Measurements from ENCODE around the gene PIGR. TPM values are rescaled to one million over a fixed set of nuclear protein-coding genes. Genes with fewer than 3 reads are reported as not detected.

The PIGR gene
- total and polyA plus RNA-seq, 3 experiments from 2014 or later, result 0.04 to 0.33 TPM; not detected in 1

DNA sequence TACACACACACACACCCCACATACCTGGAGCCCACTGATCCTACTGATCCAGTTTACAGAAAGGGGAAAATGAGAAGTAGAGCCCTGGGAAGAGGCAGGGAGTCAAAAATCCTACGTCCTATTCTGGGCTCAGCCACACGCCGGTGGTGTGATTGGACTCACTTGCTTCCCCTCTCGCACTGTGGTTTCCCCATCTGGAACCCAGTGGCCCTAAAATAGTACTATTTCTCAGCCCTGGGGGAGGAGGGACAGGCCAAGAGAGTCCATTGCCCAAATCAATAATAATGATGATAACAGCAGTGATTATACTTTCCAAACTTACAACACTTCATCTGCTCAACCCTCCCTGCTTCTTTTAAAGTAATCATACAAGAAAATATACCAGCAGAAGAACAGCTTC is 2.9 kb upstream of the PIGR start:
- no peak overlapping the region for H3K4me3 Mint-ChIP-seq
- peaks cover 4 to 5% of the 10 kb centered on the region in 2 donors for H3K27me3 Mint-ChIP-seq
- H3K27ac Mint-ChIP-seq, result peak overlapping the region in 2 of 8 donors; percentile 21 to 81
- peaks cover 8 to 18% (median 16%) of the 10 kb centered on the region in 3 donors for H3K4me1 Mint-ChIP-seq
- Histone ChIP-seq H3K4me1 (ENCODE audit: insufficient read depth, low read length) (peaks cover 4% of the 10 kb centered on the region), H3K27me3 (ENCODE audit: insufficient read depth, low read length, poor library complexity, severe bottlenecking) (no peaks in the 10 kb centered on the region), H3K36me3 (ENCODE audit: insufficient read depth, low read length) (no peaks in the 10 kb centered on the region), H3K4me3 (ENCODE audit: low read length) (no peak overlapping the region), H3K27ac (ENCODE audit: low read depth, low read length) (no peak overlapping the region), H3K9me3 (ENCODE audit: low read length) (no peaks in the 10 kb centered on the region)
- POLR2A ChIA-PET, result no interaction called here
- no peak for DNase-seq
- H3K36me3 Mint-ChIP-seq, result peaks cover 0 to 1% (median 0%) of the 10 kb centered on the region in 3 donors
- CTCF ChIA-PET, result no interaction called here
- H3K9me3 Mint-ChIP-seq, result peaks cover 0 to 2% (median 0%) of the 10 kb centered on the region in 5 donors

GRCh38 chr1:206947255-206947654 is 989 bp upstream of the PIGR start:
- no peaks in the 10 kb centered on the region for H3K27me3 ChIP-seq (ENCODE audit: insufficient read depth, low read length, poor library complexity, severe bottlenecking)
- Mint-ChIP-seq H3K36me3 (peaks cover 0 to 1% (median 0%) of the 10 kb centered on the region in 3 donors), H3K27me3 (peaks cover 5 to 8% of the 10 kb centered on the region in 2 donors), H3K4me1 (peaks cover 8 to 21% (median 18%) of the 10 kb centered on the region in 3 donors), H3K27ac (peak overlapping the region in 3 of 8 donors; percentile 6 to 36 (median 18)), H3K9me3 (peaks cover 0 to 2% (median 0%) of the 10 kb centered on the region in 5 donors), H3K4me3 (no peak overlapping the region)
- peaks cover 4% of the 10 kb centered on the region for H3K4me1 ChIP-seq (ENCODE audit: insufficient read depth, low read length)
- no peaks in the 10 kb centered on the region for H3K9me3 ChIP-seq (ENCODE audit: low read length)
- DNase-seq, result no peak
- H3K27ac ChIP-seq (ENCODE audit: low read depth, low read length), result no peak overlapping the region
- ChIA-PET POLR2A (no interaction called here), CTCF (interaction anchor here (1.0 kb wide), 2 partner anchors 26 to 36 kb away, joined by 3 read pairs; no protein-coding TSS in a partner anchor)
- H3K4me3 ChIP-seq (ENCODE audit: low read length), result no peak overlapping the region
- H3K36me3 ChIP-seq (ENCODE audit: insufficient read depth, low read length), result no peaks in the 10 kb centered on the region

DNA sequence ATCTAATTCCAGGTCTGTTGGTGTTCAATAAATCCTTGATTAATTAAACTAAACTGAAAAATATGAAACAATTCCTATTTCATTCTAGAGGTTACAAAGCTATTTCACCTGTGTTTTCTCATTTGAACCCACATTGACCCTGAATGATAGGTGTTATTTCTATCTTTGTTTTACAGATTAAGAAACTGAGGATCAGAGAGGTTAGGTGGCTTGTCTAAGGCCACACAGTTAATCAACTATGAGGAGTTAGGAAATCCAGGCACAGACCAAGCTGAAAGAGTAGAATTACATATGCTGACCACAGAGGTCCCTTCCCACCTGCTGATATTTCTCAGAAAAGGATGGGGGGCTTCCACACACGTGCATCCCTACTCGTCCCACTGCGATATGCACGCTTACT is 487 bp downstream of the PIGR start:
- H3K27me3 ChIP-seq (ENCODE audit: insufficient read depth, low read length, poor library complexity, severe bottlenecking), result no peaks in the 10 kb centered on the region
- H3K4me1 Mint-ChIP-seq, result peaks cover 8 to 21% (median 18%) of the 10 kb centered on the region in 3 donors
- no peak overlapping the region for H3K4me3 ChIP-seq (ENCODE audit: low read length)
- H3K4me3 Mint-ChIP-seq, result no peak overlapping the region
- H3K27ac ChIP-seq (ENCODE audit: low read depth, low read length), result no peak overlapping the region
- DNase-seq, result no peak
- ChIA-PET POLR2A (no interaction called here), CTCF (interaction anchor here (1.0 to 1.2 kb wide), 2 partner anchors 8 to 10 kb away, joined by 3 read pairs; no protein-coding TSS in a partner anchor)
- peaks cover 0 to 2% (median 0%) of the 10 kb centered on the region in 5 donors for H3K9me3 Mint-ChIP-seq
- H3K27me3 Mint-ChIP-seq, result peaks cover 6 to 8% of the 10 kb centered on the region in 2 donors
- H3K27ac Mint-ChIP-seq, result peak overlapping the region in 2 of 8 donors; percentile 44 to 92
- H3K9me3 ChIP-seq (ENCODE audit: low read length), result no peaks in the 10 kb centered on the region
- peaks cover 0 to 1% (median 0%) of the 10 kb centered on the region in 3 donors for H3K36me3 Mint-ChIP-seq
- H3K4me1 ChIP-seq (ENCODE audit: insufficient read depth, low read length), result peaks cover 4% of the 10 kb centered on the region
- no peaks in the 10 kb centered on the region for H3K36me3 ChIP-seq (ENCODE audit: insufficient read depth, low read length)

DNA sequence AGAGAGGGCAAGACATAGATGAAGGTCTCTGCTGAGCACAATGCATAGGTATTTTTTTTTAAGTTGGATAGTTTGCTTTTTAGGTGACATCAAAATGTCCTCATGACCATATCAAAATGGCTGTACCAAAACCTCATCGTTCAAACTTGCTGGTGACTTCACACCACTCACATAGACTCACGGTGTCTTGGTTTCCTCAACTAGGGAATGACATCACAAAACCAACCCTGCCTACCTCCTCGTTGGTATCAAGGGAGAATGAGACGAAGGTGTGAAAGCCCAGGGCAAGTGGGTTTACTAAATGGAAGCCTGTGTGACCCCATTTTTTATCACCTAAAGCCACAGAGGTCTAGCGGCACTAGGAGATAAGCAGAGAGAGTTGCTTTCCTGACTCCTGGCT is 1.6 kb downstream of the PIGR start:
- Mint-ChIP-seq H3K4me1 (peaks cover 8 to 21% (median 18%) of the 10 kb centered on the region in 3 donors), H3K27me3 (peaks cover 8 to 10% of the 10 kb centered on the region in 2 donors), H3K9me3 (no peaks in the 10 kb centered on the region), H3K27ac (peak overlapping the region in 6 of 8 donors; percentile 27 to 89 (median 70)), H3K4me3 (peak overlapping the region in 2 of 7 donors; percentile 22 to 23), H3K36me3 (no peaks in the 10 kb centered on the region)
- Histone ChIP-seq H3K9me3 (ENCODE audit: low read length) (no peaks in the 10 kb centered on the region), H3K36me3 (ENCODE audit: insufficient read depth, low read length) (no peaks in the 10 kb centered on the region), H3K4me1 (ENCODE audit: insufficient read depth, low read length) (peaks cover 4% of the 10 kb centered on the region), H3K27ac (ENCODE audit: low read depth, low read length) (no peak overlapping the region), H3K4me3 (ENCODE audit: low read length) (no peak overlapping the region), H3K27me3 (ENCODE audit: insufficient read depth, low read length, poor library complexity, severe bottlenecking) (no peaks in the 10 kb centered on the region)
- POLR2A ChIA-PET, result no interaction called here
- CTCF ChIA-PET, result no interaction called here
- peak in 1 of 5 donors; percentile 54 for DNase-seq

DNA sequence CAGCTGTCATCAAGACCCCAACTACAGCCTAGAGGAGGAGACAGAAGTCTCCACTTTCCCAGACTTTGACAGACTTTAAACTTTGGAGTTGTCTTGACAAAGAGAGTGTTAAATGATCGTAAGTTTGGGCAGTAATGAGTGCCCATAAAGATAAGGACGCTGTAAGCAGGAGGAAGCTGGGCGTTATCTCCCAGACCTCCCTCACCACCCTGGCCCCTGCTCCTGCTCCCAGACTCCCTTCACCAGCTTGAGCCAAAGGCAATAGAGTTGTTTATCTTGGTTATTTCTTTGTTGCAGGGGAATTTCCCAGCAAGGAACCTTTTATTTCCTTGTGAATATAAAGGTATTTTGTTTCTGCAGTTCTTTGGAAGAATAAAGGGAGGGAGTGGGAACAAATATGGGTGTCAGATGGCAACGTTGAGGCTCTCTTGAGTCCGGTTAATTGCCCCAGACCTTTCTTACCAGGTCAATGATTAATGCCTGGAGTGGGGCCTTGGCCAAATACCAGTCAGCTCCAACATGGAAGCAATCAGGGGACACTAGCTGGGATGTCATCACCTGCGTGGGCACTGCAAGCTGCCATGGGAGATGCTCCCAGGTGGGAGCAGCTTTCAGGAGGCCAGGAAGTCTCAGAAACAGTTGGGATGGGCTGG is 4.4 kb downstream of the PIGR start:
- H3K9me3 ChIP-seq (ENCODE audit: low read length), result no peaks in the 10 kb centered on the region
- H3K36me3 ChIP-seq (ENCODE audit: insufficient read depth, low read length), result no peaks in the 10 kb centered on the region
- no peaks in the 10 kb centered on the region for H3K9me3 Mint-ChIP-seq
- H3K27me3 ChIP-seq (ENCODE audit: insufficient read depth, low read length, poor library complexity, severe bottlenecking), result no peaks in the 10 kb centered on the region
- no peak for DNase-seq
- peak overlapping the region in 1 of 8 donors; percentile 5 for H3K27ac Mint-ChIP-seq
- H3K27me3 Mint-ChIP-seq, result peaks cover 8% of the 10 kb centered on the region in 2 donors
- peaks cover 4% of the 10 kb centered on the region for H3K4me1 ChIP-seq (ENCODE audit: insufficient read depth, low read length)
- H3K27ac ChIP-seq (ENCODE audit: low read depth, low read length), result no peak overlapping the region
- ChIA-PET CTCF (interaction anchor here (0.7 to 1.5 kb wide), 4 partner anchors 8 to 87 kb away, joined by 3 to 8 read pairs (median 4); no protein-coding TSS in a partner anchor), POLR2A (no interaction called here)
- H3K4me3 ChIP-seq (ENCODE audit: low read length), result no peak overlapping the region
- H3K4me1 Mint-ChIP-seq, result peaks cover 8 to 16% (median 13%) of the 10 kb centered on the region in 3 donors
- H3K36me3 Mint-ChIP-seq, result no peaks in the 10 kb centered on the region
- no peak overlapping the region for H3K4me3 Mint-ChIP-seq

DNA sequence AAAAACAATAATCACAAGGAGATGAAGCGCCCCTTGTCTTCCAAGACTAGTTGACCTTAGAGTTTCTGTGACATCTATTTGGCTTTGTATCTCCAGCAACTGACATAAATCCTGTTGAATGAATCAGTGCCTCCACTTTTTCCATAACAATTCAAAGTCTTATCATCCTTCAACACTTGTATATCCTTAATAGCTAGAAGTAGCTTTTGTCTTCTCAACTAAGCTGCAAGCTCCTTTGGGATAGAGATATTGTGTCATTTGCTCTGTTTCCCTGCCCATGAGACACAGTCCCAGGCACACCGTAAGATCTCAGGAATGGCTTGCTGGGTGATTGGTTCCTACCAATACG is 5.7 kb downstream of the PIGR start:
- Histone ChIP-seq H3K27me3 (ENCODE audit: insufficient read depth, low read length, poor library complexity, severe bottlenecking) (no peaks in the 10 kb centered on the region), H3K9me3 (ENCODE audit: low read length) (no peaks in the 10 kb centered on the region), H3K36me3 (ENCODE audit: insufficient read depth, low read length) (no peaks in the 10 kb centered on the region), H3K4me1 (ENCODE audit: insufficient read depth, low read length) (peaks cover 4% of the 10 kb centered on the region), H3K4me3 (ENCODE audit: low read length) (no peak overlapping the region), H3K27ac (ENCODE audit: low read depth, low read length) (no peak overlapping the region)
- Mint-ChIP-seq H3K27me3 (peaks cover 5 to 8% of the 10 kb centered on the region in 2 donors), H3K36me3 (no peaks in the 10 kb centered on the region), H3K27ac (peak overlapping the region in 1 of 8 donors; percentile 38), H3K4me3 (no peak overlapping the region), H3K9me3 (no peaks in the 10 kb centered on the region), H3K4me1 (peaks cover 8 to 16% (median 11%) of the 10 kb centered on the region in 3 donors)
- CTCF ChIA-PET, result interaction anchor here (1.1 kb wide), 1 partner anchor 28 kb away, joined by 3 read pairs; no protein-coding TSS in a partner anchor
- DNase-seq, result no peak
- POLR2A ChIA-PET, result no interaction called here

DNA sequence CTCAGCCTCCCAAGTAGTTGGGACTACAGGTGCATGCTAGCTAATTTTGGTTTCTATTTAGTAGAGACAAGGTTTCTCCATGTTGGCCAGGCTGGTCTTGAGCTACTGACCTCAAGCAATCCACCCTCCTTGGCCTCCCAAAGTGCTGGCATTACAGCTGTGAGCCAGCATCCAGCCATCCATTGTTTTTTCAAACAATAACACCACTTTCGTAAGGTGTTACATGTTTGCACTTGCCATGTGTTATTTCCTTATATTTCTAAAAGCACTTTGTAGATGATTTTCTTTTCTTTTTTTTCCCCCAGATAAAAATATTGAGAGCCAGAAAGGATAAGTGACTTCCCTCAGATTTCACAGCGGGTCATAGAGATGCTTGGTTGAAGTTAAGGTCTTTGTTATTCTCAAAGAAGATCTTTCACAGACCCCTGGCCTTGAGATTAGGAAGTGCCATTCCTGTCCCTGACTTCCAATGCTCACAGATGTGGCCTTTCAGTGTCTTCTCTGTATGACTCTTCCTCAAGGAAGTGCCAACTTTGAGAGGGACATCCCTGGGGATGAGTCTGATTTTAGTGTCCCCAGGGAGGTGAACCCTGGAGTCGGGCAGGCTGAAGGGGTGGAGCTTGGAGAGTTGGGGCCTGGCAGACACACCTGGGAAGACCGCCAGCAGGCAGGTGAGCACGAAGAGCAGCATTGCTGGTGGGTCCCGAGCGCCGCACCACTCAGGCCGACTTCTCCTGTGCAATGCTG is 6.3 kb downstream of the PIGR start:
- Histone ChIP-seq H3K9me3 (ENCODE audit: low read length) (no peaks in the 10 kb centered on the region), H3K4me3 (ENCODE audit: low read length) (no peak overlapping the region), H3K27me3 (ENCODE audit: insufficient read depth, low read length, poor library complexity, severe bottlenecking) (no peaks in the 10 kb centered on the region), H3K36me3 (ENCODE audit: insufficient read depth, low read length) (no peaks in the 10 kb centered on the region), H3K4me1 (ENCODE audit: insufficient read depth, low read length) (peaks cover 4% of the 10 kb centered on the region), H3K27ac (ENCODE audit: low read depth, low read length) (no peak overlapping the region)
- Mint-ChIP-seq H3K9me3 (no peaks in the 10 kb centered on the region), H3K36me3 (no peaks in the 10 kb centered on the region), H3K27me3 (peaks cover 5 to 8% of the 10 kb centered on the region in 2 donors), H3K4me3 (no peak overlapping the region), H3K27ac (peak overlapping the region in 1 of 8 donors; percentile 6), H3K4me1 (peaks cover 7 to 12% (median 7%) of the 10 kb centered on the region in 3 donors)
- no peak for DNase-seq
- ChIA-PET POLR2A (no interaction called here), CTCF (interaction anchor here (1.1 kb wide), 1 partner anchor 28 kb away, joined by 3 read pairs; no protein-coding TSS in a partner anchor)

DNA sequence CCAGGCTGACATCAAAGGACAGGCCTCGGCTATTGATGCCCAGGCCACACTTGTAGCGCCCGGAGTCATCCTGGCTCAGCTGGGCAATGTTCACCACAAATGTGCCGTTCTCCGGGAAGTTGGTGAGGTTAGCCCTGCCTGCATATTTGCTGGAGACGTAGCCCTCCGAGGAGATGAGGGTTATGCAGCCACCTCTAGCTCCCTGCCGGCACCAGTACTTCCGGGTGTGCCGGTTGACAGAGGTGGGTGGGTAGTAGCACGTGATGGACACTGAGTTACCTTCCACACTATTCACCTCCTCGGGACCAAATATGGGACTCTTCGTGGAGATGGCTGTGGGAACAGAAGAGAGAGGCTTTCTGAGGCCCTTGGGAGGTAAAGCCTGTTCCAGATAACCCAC is 7.1 kb downstream of the PIGR start:
- DNase-seq, result no peak
- Histone ChIP-seq H3K4me1 (ENCODE audit: insufficient read depth, low read length) (no peaks in the 10 kb centered on the region), H3K27ac (ENCODE audit: low read depth, low read length) (no peak overlapping the region), H3K36me3 (ENCODE audit: insufficient read depth, low read length) (no peaks in the 10 kb centered on the region), H3K4me3 (ENCODE audit: low read length) (no peak overlapping the region), H3K9me3 (ENCODE audit: low read length) (no peaks in the 10 kb centered on the region), H3K27me3 (ENCODE audit: insufficient read depth, low read length, poor library complexity, severe bottlenecking) (no peaks in the 10 kb centered on the region)
- Mint-ChIP-seq H3K27ac (no peak overlapping the region), H3K4me1 (peaks cover 0 to 5% (median 0%) of the 10 kb centered on the region in 3 donors), H3K9me3 (no peaks in the 10 kb centered on the region), H3K27me3 (peaks cover 4 to 5% of the 10 kb centered on the region in 2 donors), H3K36me3 (no peaks in the 10 kb centered on the region), H3K4me3 (no peak overlapping the region)
- CTCF ChIA-PET, result interaction anchor here (1.0 to 1.2 kb wide), 2 partner anchors 204 to 449 kb away, joined by 3 read pairs; no protein-coding TSS in a partner anchor
- POLR2A ChIA-PET, result no interaction called here

All from CD8-positive, alpha-beta memory T cell (primary cell).